RPMI7951 (cell line): Measurements from ENCODE around the gene GTPBP10. TPM values are rescaled to one million over a fixed set of nuclear protein-coding genes. Genes with fewer than 3 reads are reported as not detected.

Source experiments
- DNase-seq: peaks from one replicate; pipeline ENCODE4 v3.0.0-alpha.2; 2012; ENCODE audit warnings: low read depth
- total RNA-seq: library from RNA; depleted of rRNA; stranded (reverse); fragments of >200 nt; shearing (Covaris generic); gene quantifications from 2 replicates; pipeline ENCODE4 v1.2.3, GENCODE V29; 2014; rRNA removed

GTPBP10 gene
- total RNA-seq, 1 experiment from 2014 or later, result 28.1 TPM

GRCh38 chr7:90433221-90433620, 86.7 kb downstream of the GTPBP10 start:
- no peak for DNase-seq

Other genes starting within 250 kb of the GTPBP10 start
- 30.0 and 30.3 TPM in 2 replicates for gene STEAP1, start 192.2 kb upstream of the GTPBP10 start, total RNA-seq
- gene STEAP2, start 135.0 kb upstream of the GTPBP10 start, total RNA-seq, result 4.5 and 5.8 TPM in 2 replicates
- gene CFAP69, start 101.5 kb upstream of the GTPBP10 start, total RNA-seq, result 2.1 and 4.2 TPM in 2 replicates
- gene FAM237B, start 25.4 kb upstream of the GTPBP10 start, total RNA-seq, result not detected in 2 replicates
- gene CLDN12, start 56.7 kb downstream of the GTPBP10 start, total RNA-seq, result 36.2 and 48.9 TPM in 2 replicates
- gene PTTG1IP2, start 122.9 kb downstream of the GTPBP10 start, total RNA-seq, result not detected in 2 replicates
- 5.2 and 9.3 TPM in 2 replicates for gene CDK14, start 249.6 kb downstream of the GTPBP10 start, total RNA-seq